HG02759 (cell line): Measurements from ENCODE around the gene CREG1.
"Not testable (repeated sequence)": the region's sequence is repeated elsewhere in the genome, so short reads cannot be mapped to it uniquely, and the experiment has no call there.

ENCODE experiments used
- ATAC-seq: cut with Tn5 transposase; IDR thresholded peaks from one replicate; pipeline ENCODE4 v1.9.1; 2021; ENCODE audit warnings: mild to moderate bottlenecking, moderate library complexity; ENCODE audit not compliant: unreplicated experiment

The CREG1 gene

GRCh38 chr1:167564612-167565270 lies 11.2 kb upstream of the CREG1 start:
- ATAC-seq: no peak

GRCh38 chr1:167563579-167564246 lies 10.2 kb upstream of the CREG1 start:
- no peak for ATAC-seq

- ATAC-seq: no peak
Measured at GRCh38 chr1:167562702-167563101, 9.1 kb upstream of the CREG1 start.

GRCh38 chr1:167561753-167562152 lies 8.2 kb upstream of the CREG1 start:
- ATAC-seq: no peak

- ATAC-seq: no peak
Measured at GRCh38 chr1:167555971-167556714, 2.6 kb upstream of the CREG1 start.

- not testable (repeated sequence) for ATAC-seq
Measured at GRCh38 chr1:167555072-167555471, 1.5 kb upstream of the CREG1 start.

GRCh38 chr1:167554028-167554779 lies 642 bp upstream of the CREG1 start:
- peak; percentile 21 for ATAC-seq

- no peak for ATAC-seq
Measured at GRCh38 chr1:167551362-167551761, 2.2 kb downstream of the CREG1 start.

- no peak for ATAC-seq
Measured at GRCh38 chr1:167548059-167548932, 5.3 kb downstream of the CREG1 start.

- no peak for ATAC-seq
Measured at GRCh38 chr1:167546935-167547334, 6.6 kb downstream of the CREG1 start.

- ATAC-seq: no peak
Measured at GRCh38 chr1:167545349-167545748, 8.2 kb downstream of the CREG1 start.

GRCh38 chr1:167544447-167545093 lies 9.0 kb downstream of the CREG1 start:
- no peak for ATAC-seq

- no peak for ATAC-seq
Measured at GRCh38 chr1:167543199-167543990, 10.2 kb downstream of the CREG1 start.

GRCh38 chr1:167542109-167543032 lies 11.2 kb downstream of the CREG1 start:
- ATAC-seq: peak; percentile 32

GRCh38 chr1:167541610-167542009 lies 12.0 kb downstream of the CREG1 start:
- no peak for ATAC-seq

GRCh38 chr1:167541003-167541402 lies 12.6 kb downstream of the CREG1 start:
- no peak for ATAC-seq

- no peak for ATAC-seq
Measured at GRCh38 chr1:167538657-167539056, 14.9 kb downstream of the CREG1 start.

- ATAC-seq: peak; percentile 72
Measured at GRCh38 chr1:167533851-167534300, 19.7 kb downstream of the CREG1 start.
